Activated B cell treated with CpG ODN at 0.5 μM for 24 hours (primary cell): ENCODE data around the gene DAP. TPM values are rescaled to one million over a fixed set of nuclear protein-coding genes. Genes with fewer than 3 reads are reported as not detected.
A peak's percentile ranks its signal among the peaks of the same experiment; 100 is the strongest.

Source experiments
- ATAC-seq: fragments of 200-7000 bp; cut with Tn5 transposase; one replicate; pipeline ENCODE4 v1.10.0; 2021; ENCODE audit warnings: low read depth, mild to moderate bottlenecking, moderate library complexity
- CTCF ChIA-PET: fragments of 350-600 bp; sonication (Branson Sonifier 250); formaldehyde crosslinking; loops from one replicate; lab custom pipeline; 2021; ENCODE audit warnings: antibody characterized with exemption; lab: Charles Lee
- POLR2A ChIA-PET: fragments of 350-600 bp; sonication (Branson Sonifier 250); formaldehyde crosslinking; loops from one replicate; lab custom pipeline; 2021; ENCODE audit warnings: antibody characterized with exemption; lab: Charles Lee
- DNase-seq: peaks from one replicate; pipeline ENCODE4 v3.0.0; 2022
- H3K27ac Mint-ChIP-seq: one replicate; pipeline ENCODE4 v1.8.0; 2020; ENCODE audit warnings: mixed read lengths
- H3K27me3 Mint-ChIP-seq: one replicate; pipeline ENCODE4 v1.8.0; 2021; ENCODE audit warnings: mixed read lengths
- H3K36me3 Mint-ChIP-seq: one replicate; pipeline ENCODE4 v1.8.0; 2021; ENCODE audit warnings: low read depth, mixed read lengths
- H3K4me1 Mint-ChIP-seq: one replicate; pipeline ENCODE4 v1.8.0; 2021; ENCODE audit warnings: mixed read lengths
- H3K4me3 Mint-ChIP-seq: one replicate; pipeline ENCODE4 v1.8.0; 2020; ENCODE audit warnings: mild to moderate bottlenecking, mixed read lengths
- H3K9me3 Mint-ChIP-seq: one replicate; pipeline ENCODE4 v1.8.0; 2020; ENCODE audit warnings: mixed read lengths
- CTCF ChIP-seq: fragments of 200-600 bp; IDR thresholded peaks from one replicate; pipeline ENCODE4 v1.8.0; 2022; ENCODE audit warnings: antibody characterized with exemption, mild to moderate bottlenecking
- intact Hi-C: fragments of 100-400 bp; cut with micrococcal nuclease; formaldehyde crosslinking; loops from one replicate; pipeline ENCODE4 v1.15.1; 2024
- total RNA-seq: library from RNA; stranded (reverse); gene quantifications from 2 replicates; pipeline ENCODE4 v1.2.3, GENCODE V29; 2022

DAP gene
- total RNA-seq, 1 donor from 2014 or later: 51.3 TPM

- Mint-ChIP-seq H3K27ac (no peak overlapping the region), H3K4me3 (no peak overlapping the region), H3K4me1 (peaks cover 13% of the 10 kb centered on the region), H3K36me3 (peaks cover 42% of the 10 kb centered on the region), H3K27me3 (no peaks in the 10 kb centered on the region), H3K9me3 (peaks cover 4% of the 10 kb centered on the region)
- no peak for TF ChIP-seq CTCF
- intact Hi-C loops: loop anchor here (2.0 kb wide), 2 partner anchors 13 to 23 kb away; no protein-coding TSS in a partner anchor
- ChIA-PET POLR2A (interaction anchor here (0.7 to 1.5 kb wide), 2 partner anchors 9 to 13 kb away, joined by 3 to 5 read pairs; no protein-coding TSS in a partner anchor), CTCF (no interaction called here)
- DNase-seq (no peak), ATAC-seq (no peak)
These were observed 102.8 kb downstream of the DAP start for GRCh38 chr5:10658265-10658664.

DNA sequence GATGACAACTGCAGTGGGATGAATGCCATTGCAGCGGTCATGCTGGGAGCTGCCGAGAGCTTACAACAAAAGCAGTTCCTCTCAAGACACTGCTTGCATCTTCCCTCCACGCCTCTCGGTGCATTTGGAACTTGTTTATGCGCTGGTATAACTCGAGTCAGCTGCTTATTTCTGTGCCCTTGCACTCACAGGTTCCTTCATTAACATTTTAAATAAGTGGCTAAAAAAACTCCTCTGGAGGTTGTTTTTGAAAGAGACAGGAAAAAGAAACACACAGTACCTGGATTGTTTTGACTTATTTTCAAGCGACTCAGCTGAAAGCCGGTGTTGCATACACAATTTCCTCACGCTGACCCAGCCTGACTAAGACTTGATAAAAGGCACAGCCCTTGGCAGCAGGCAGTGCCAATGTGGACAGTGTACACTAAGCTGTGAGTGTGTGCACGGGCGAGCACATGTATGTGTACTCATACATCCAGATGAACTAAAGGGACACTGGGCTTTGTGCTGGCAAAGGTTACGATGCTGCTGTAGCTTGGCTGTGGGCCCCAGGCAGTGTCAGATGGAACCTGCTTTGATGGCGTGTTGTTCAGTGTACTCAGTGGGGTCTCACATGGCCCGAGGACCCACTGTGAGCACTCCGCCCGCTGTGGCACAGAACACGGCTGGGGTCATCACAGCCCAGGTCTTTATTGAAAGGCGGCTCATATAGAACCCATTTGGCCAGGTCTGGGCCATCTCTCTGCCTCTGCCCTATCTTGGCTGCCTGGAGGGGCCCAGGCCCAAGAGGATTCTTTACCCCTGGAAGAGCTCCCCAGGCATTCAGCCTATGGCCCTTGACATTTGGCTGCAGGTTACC lies 104.8 kb downstream of the DAP start:
- no peak for DNase-seq
- no peak for TF ChIP-seq CTCF
- ChIA-PET CTCF (interaction anchor here (0.9 kb wide), 1 partner anchor 24 kb away, joined by 3 read pairs; no protein-coding TSS in a partner anchor), POLR2A (interaction anchor here (1.1 kb wide), 1 partner anchor 24 kb away, joined by 3 read pairs; no protein-coding TSS in a partner anchor)
- no peaks in the 10 kb centered on the region for H3K27me3 Mint-ChIP-seq
- H3K9me3 Mint-ChIP-seq: peaks cover 4% of the 10 kb centered on the region
- H3K4me1 Mint-ChIP-seq: peaks cover 10% of the 10 kb centered on the region
- ATAC-seq: no peak
- intact Hi-C loops: no loop called here
- no peak overlapping the region for H3K27ac Mint-ChIP-seq
- H3K4me3 Mint-ChIP-seq: no peak overlapping the region
- peaks cover 59% of the 10 kb centered on the region for H3K36me3 Mint-ChIP-seq

GRCh38 chr5:10655161-10655971 lies 105.7 kb downstream of the DAP start:
- peak; percentile 68 for ATAC-seq
- no peak overlapping the region for H3K4me3 Mint-ChIP-seq
- no peak for TF ChIP-seq CTCF

GRCh38 chr5:10654566-10654965 lies 106.5 kb downstream of the DAP start:
- no peak overlapping the region for H3K27ac Mint-ChIP-seq
- no peak for TF ChIP-seq CTCF
- POLR2A ChIA-PET: no interaction called here
- CTCF ChIA-PET: no interaction called here
- intact Hi-C loops: no loop called here
- peaks cover 70% of the 10 kb centered on the region for H3K36me3 Mint-ChIP-seq
- ATAC-seq (no peak), DNase-seq (no peak)
- no peaks in the 10 kb centered on the region for H3K27me3 Mint-ChIP-seq
- H3K9me3 Mint-ChIP-seq: peaks cover 4% of the 10 kb centered on the region
- peaks cover 10% of the 10 kb centered on the region for H3K4me1 Mint-ChIP-seq
- no peak overlapping the region for H3K4me3 Mint-ChIP-seq

More at GRCh38 chr5:10655161-10655971, 105.7 kb downstream of the DAP start:
- Mint-ChIP-seq H3K4me1 (peaks cover 10% of the 10 kb centered on the region), H3K36me3 (peaks cover 66% of the 10 kb centered on the region), H3K27ac (peak overlapping the region; percentile 31), H3K9me3 (peaks cover 4% of the 10 kb centered on the region), H3K27me3 (no peaks in the 10 kb centered on the region)
- POLR2A ChIA-PET: no interaction called here
- no peak for DNase-seq
- CTCF ChIA-PET: interaction anchor here (0.9 kb wide), 1 partner anchor 23 kb away, joined by 3 read pairs; no protein-coding TSS in a partner anchor
- intact Hi-C loops: no loop called here
